Limb (tissue), 2 donors: Measurements from ENCODE around the gene BUB3.
A peak's percentile ranks its signal among the peaks of the same experiment; 100 is the strongest.
"Not testable (repeated sequence)": the region's sequence is repeated elsewhere in the genome, so short reads cannot be mapped to it uniquely, and the experiment has no call there.

Experiments
- DNase-seq, 2 donors: peaks; one replicate each; pipeline ENCODE4 v3.0.0-alpha.2; 2016; ENCODE audit errors: extremely low spot score in 2 of 2

BUB3 gene

GRCh38 chr10:123153486-123154091 lies 613 bp upstream of the BUB3 start:
- DNase-seq = no peak

- DNase-seq = peak in 1 of 2 donors; percentile 76
Measured at GRCh38 chr10:123154711-123155505, 706 bp downstream of the BUB3 start.

- no peak for DNase-seq
Measured at GRCh38 chr10:123156078-123156477, 1.9 kb downstream of the BUB3 start.

- no peak for DNase-seq
Measured at GRCh38 chr10:123157210-123157609, 3.0 kb downstream of the BUB3 start.

- DNase-seq = no peak
Measured at GRCh38 chr10:123158682-123159081, 4.5 kb downstream of the BUB3 start.

GRCh38 chr10:123160311-123160980 lies 6.2 kb downstream of the BUB3 start:
- no peak for DNase-seq

- DNase-seq = no peak
Measured at GRCh38 chr10:123164319-123164718, 10.1 kb downstream of the BUB3 start.

- DNase-seq = no peak
Measured at GRCh38 chr10:123165445-123166072, 11.4 kb downstream of the BUB3 start.

- DNase-seq = no peak
Measured at GRCh38 chr10:123166618-123167017, 12.4 kb downstream of the BUB3 start.

GRCh38 chr10:123170961-123171360 lies 16.8 kb downstream of the BUB3 start:
- DNase-seq = no peak

- DNase-seq = not testable (repeated sequence)
Measured at GRCh38 chr10:123171616-123172015, 17.4 kb downstream of the BUB3 start.

GRCh38 chr10:123175389-123176387 lies 21.5 kb downstream of the BUB3 start:
- no peak for DNase-seq

- not testable (repeated sequence) for DNase-seq
Measured at GRCh38 chr10:123178390-123178789, 24.2 kb downstream of the BUB3 start.

- DNase-seq = no peak
Measured at GRCh38 chr10:123180101-123181090, 26.2 kb downstream of the BUB3 start.

GRCh38 chr10:123183724-123184123 lies 29.5 kb downstream of the BUB3 start:
- no peak for DNase-seq

GRCh38 chr10:123187781-123188180 lies 33.6 kb downstream of the BUB3 start:
- no peak for DNase-seq

- no peak for DNase-seq
Measured at GRCh38 chr10:123191886-123192285, 37.7 kb downstream of the BUB3 start.

- DNase-seq = no peak
Measured at GRCh38 chr10:123194056-123194455, 39.9 kb downstream of the BUB3 start.

GRCh38 chr10:123200531-123200930 lies 46.3 kb downstream of the BUB3 start:
- no peak for DNase-seq

- DNase-seq = no peak
Measured at GRCh38 chr10:123202506-123202905, 48.3 kb downstream of the BUB3 start.
